ENCODE measurements around the gene LUC7L3.
"Not testable (repeated sequence)": the region's sequence is repeated elsewhere in the genome, so short reads cannot be mapped to it uniquely, and the experiment has no call there.

Gene LUC7L3

DNA sequence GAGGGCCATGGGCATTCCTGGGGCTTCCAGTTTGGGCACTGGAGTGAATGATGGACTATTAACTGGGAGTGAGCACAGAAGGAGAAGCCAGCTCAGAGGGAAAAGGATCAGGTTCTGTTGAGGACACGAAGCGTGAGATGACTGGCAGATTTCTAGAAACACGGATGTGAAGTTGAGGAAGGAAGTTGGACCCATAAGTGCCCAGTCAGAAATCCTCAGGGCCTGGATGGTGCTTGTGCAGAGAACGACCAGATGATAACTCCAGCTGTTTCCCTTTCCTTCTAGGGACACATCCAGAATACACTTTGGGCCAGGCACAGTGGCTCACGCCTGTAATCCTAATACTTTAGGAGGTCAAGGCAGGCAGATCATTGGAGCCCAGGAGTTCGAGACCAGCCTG, 71.2 kb downstream of the LUC7L3 start:
- no peak for DNase-seq

DNA sequence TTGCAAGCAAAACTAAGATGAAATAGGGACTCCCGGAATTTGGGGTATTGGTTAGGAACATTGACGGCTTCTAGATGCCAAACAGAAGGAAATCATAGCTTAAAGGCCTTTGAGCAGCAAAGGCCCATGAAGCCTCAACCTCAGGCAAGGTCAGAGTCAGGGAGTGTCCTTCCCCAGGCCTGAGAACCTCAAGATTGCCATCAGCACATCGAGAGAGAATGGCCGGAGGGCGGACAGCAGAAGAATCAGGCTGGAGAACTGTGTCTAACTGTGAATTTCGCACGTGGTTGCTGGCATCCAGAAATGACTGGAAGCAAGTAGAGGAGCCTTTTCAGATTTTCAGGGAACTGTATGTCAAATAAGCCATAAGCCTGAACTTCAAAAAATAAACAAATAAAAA, 72.7 kb downstream of the LUC7L3 start:
- DNase-seq: no peak

DNA sequence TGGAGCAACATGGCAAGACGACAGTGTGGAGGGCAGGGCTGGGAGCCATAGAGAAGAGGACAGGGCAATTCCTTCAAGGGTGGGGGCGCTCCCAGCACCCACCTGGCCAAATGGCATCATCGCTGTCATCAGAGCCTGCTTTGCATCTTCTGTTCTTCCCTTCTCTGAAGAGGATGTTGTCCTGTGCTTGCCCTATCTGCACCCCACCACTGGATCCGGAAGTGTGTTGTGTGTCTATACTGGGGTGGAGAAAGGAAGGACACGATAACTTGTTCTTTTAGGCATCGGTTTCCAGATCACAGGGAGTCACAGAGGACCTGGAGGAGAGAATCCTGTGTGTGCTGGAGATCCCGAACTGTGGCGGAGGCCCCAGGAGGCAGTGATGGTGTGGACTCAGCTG, 73.6 kb downstream of the LUC7L3 start:
- no peak for DNase-seq

DNA sequence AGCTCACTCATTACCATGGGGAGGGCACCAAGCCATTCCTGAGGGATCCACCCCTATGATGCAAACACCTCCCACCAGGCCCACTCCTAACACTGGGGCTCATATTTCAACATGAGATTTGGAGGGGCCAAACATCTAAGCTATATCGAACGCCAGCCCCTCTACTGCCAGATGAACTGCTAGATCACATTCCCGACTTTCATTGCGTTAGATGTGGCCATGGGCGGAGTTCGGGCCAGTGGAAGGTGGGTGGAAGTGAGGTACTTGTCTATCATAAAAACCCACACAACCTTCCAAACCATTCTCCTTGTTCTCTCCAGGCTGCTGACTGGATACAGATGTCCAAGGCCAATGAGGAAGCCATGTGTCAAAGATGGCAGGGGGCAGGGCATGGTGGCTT, 75.0 kb downstream of the LUC7L3 start:
- no peak for DNase-seq

DNA sequence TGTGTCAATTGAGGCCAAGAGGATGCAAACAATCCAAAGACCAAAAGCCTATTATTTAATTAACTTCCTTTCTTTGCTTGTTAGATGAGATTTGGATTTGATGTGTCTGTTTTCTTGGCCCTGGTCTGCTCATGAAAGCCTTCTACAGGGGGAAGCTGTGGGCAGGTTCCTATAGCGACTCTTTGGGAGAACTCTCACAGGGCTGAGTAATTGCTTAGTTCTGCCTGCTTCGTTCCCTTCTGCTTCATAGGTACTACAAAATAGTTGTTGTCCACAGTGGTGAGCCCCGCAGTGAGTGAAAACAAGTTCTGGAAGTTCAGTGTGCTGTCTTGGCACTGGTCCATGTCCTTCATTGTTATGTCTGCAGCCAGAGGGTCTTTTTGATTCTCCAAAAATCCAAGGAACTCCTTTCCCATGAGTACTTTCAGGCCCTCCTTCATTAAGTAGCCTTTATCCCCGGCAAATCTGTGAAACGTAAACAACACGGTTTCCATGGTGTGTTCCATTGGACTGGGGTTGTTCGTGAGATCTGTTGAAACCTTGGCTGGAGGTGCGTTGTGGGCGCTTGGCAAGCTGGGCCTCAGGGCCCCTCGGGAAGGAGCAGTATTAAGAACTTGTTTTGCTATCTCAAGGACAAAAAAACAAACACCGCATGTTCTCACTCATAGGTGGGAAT, 77.9 kb downstream of the LUC7L3 start:
- no peak for DNase-seq

DNA sequence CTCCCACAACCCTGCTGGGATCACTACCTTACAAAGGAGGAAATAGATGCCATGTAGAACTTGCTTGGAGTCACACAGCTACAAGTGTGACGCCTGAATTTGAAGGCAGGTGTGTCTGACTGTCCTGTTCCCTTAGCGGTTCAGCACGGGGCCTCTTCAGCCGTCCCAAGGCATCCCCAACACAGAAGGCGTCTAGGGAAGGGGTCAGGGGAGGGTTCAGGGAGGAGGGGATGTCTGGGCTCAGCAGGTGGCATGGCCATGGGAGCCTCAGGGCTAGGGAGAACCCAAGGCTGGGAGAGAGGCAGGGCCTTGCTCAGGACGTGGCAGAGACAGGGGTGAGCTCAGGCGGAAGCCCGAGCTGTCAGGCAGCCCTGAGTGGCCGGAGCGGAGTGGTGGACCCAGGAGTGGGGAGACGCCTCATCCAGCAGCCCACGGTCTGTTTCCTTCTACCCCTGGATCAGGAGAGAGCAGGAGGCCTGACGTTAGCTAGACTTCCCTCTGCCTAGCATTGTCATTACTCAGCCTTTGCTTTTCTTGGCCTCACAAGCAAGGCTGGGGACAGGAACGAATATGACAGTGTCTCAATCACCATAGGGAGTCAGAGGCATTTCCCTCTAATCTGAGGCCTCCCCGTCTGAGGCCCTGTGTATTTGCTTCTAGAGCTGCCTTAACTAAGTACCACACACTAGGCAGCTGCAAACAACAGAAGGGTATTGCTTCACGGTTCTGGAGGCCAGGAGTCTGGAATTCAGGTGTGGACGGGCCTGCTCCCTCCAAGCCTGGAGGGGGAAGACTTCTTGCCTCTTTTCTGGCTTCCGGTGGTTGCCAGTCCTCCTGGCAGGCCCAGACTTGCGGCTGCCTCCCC, 79.3 kb downstream of the LUC7L3 start:
- DNase-seq: no peak

DNA sequence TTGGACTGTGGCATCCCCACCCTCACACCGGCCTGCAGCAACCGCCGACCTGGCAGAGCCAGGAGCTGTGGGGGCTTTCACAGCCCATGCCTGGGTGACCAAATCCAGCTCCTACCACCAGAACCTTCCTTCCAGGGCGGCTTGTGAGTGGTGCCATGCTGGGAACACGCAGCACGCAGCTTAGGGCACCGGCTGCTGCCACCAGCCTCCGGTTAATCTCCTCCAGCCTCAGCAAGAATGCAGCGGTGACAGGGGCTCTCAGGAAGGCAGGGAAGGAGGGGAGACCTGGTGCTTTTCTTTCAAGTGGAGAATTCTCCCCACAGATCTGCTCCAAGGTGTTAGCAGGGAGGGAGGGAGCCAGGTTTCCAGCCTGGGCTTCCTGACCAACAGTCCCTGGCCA, 80.2 kb downstream of the LUC7L3 start:
- no peak for DNase-seq

DNA sequence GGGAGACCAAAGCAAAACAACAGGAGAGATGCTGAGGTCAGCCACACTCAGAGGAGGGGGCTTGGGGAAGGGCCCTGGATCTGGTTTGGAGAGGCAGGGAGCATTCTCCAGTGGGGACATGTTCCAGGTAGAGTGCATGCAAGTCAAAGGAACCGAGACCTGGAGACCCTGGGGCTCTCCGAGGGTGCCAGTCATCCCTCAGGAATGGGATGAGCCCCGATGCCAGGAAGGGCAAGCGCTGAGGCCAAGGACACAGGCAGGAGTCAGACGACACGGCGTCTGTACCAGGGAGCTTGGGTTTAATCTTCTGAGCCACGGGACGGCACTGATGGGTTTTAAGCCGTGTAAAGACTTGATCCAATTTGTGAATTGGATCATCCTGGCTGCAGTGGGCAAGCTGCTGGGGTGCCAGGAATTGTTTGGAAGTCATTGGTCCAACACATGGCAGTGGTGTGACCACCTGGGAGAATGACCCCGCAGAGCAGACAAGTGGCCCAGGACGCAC, 80.8 kb downstream of the LUC7L3 start:
- DNase-seq: no peak

DNA sequence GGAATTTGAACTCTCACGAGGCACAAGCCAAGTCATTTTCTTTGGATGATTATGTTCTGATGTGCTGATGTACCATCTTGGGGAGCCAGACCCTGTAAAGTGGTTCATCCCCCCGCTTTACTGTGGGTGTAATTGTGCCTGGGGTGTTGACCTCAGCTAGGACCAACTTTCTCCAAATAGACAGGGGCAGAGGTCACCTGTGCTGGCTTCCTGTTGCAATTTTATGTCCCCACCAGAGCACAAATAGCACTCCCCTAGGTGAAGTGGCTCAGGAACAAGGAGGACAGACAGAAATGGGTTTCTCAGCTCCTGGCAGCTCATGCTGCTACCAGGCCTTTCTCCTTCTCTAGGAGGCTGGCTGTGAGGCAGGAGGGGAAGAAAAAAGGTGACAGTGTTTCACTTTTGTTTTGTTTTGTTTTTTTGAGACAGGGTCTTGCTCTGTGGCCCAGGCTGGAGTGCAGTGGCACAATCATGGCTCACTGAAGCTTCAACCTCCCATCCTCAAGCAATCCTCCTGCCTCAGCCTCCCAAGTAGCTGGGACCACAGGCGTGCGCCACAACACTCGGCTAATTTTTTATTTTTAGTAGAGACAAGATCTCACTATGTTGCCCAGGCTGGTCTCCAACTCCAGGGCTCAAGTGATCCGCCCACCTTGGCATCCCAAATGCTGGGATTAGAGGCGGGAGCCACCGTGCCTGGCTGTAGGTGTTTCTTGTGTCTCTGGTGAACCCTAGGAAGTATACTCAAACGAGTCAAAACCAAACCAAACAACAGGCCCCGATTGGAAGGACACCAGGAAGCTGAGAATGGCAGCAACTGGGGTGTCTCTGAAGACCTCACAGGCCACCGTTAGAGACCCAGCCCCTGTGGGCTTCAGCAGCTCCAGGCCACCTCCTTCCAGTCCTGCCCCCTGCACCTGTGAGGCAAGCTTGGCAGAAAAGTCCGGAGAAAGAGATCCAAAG, 83.5 kb downstream of the LUC7L3 start:
- DNase-seq: no peak

DNA sequence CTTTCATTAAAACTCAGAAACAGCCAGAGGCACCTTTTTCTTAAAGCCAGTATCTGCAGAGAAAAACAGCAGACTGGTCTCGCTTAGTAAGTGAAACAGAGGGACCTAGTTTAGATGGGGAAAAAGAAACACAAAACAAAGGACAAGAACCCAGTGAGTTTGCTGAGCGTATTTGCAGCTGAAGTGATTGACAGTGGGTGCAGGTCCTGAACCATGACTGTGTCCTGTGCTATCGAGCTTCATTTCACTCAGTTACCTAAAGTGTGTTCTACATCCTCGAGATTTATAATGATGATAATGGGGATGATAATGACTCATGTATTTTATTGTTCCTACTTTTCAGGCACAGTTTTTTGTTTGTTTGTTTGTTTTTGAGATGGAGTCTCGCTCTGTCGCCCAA, 84.3 kb downstream of the LUC7L3 start:
- no peak for DNase-seq

DNA sequence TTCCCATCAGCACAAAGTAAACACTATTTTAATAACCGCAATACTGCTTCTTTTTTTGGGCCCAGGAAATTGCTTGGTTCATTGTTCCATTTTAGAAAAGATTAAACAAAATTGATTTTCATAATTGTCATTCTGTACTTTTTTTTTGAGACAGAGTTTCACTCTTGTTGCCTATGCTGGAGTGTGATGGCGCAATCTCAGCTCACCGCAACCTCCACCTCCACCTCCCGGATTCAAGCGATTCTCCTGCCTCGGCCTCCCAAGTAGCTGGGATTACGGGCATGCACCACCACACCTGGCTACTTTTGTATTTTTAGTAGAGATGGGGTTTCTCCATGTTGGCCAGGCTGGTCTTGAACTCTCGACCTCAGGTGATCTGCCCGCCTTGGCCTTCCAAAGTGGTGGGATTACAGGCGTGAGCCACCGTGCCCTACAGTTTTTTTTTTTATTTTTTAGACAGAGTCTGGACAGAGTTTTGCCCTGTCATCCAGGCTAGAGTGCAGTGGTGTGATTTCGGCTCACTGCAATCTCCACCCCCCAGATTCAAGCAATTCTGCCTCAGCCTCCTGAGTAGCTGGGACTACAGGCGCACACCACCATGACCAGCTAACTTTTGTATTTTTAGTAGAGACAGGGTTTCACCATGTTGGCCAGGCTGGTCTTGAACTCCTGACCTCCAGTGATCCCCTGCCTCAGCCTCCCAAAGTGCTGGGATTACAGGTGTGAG, 85.5 kb downstream of the LUC7L3 start:
- not testable (repeated sequence) for DNase-seq

DNA sequence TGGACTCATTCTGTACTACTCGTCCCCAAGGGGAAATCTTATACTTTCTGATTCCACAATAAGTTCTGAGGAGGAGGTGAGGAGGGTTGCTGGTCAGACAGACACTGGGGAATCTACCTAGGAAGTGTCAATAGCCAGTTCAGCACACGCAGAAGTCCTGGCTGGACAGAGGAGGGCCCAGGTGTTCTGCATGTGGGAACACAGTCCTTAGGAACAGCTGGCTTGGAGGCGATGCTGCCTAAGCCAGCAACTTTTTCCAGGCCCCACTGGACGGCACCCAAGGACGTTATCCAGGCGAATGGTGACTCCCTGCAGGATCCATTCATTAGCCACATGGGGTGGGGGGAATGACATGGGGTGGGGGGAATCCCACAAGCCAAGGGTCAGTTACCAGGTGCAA, 86.1 kb downstream of the LUC7L3 start:
- DNase-seq: no peak
